ENCODE results near the gene THEM4.

The THEM4 gene

GRCh38 chr1:151830055-151830454, 79.3 kb downstream of the THEM4 start:
- ATAC-seq = no peak
- TF ChIP-seq, protein P1, sequence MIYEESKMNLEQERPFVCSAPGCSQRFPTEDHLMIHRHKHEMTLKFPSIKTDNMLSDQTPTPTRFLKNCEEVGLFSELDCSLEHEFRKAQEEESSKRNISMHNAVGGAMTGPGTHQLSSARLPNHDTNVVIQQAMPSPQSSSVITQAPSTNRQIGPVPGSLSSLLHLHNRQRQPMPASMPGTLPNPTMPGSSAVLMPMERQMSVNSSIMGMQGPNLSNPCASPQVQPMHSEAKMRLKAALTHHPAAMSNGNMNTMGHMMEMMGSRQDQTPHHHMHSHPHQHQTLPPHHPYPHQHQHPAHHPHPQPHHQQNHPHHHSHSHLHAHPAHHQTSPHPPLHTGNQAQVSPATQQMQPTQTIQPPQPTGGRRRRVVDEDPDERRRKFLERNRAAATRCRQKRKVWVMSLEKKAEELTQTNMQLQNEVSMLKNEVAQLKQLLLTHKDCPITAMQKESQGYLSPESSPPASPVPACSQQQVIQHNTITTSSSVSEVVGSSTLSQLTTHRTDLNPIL (CRISPR knock-in tag; IDR thresholded peaks at IDR 0.05; ENCODE audit: low read depth) = no peak
- TF ChIP-seq CSDC2 (CRISPR knock-in tag; IDR thresholded peaks at IDR 0.05) (no peak), ZNF70 (CRISPR knock-in tag; IDR thresholded peaks at IDR 0.05) (no peak), ISL1 (CRISPR knock-in tag; IDR thresholded peaks at IDR 0.05) (no peak), ZFP3 (CRISPR knock-in tag; IDR thresholded peaks at IDR 0.05) (no peak), ZC3H10 (CRISPR knock-in tag; IDR thresholded peaks at IDR 0.05) (no peak), SNAI2 (CRISPR knock-in tag; IDR thresholded peaks at IDR 0.05) (no peak), ZFP30 (CRISPR knock-in tag; IDR thresholded peaks at IDR 0.05) (no peak), ARNTL (CRISPR knock-in tag; IDR thresholded peaks at IDR 0.05; ENCODE audit: borderline replicate concordance, low read depth) (no peak), ZNF8 (CRISPR knock-in tag; IDR thresholded peaks at IDR 0.05) (no peak), TSHZ2 (CRISPR knock-in tag; IDR thresholded peaks at IDR 0.05) (no peak), PATZ1 (CRISPR knock-in tag; IDR thresholded peaks at IDR 0.05; ENCODE audit: borderline replicate concordance) (no peak), POU6F1 (CRISPR knock-in tag; IDR thresholded peaks at IDR 0.05; ENCODE audit: borderline replicate concordance, low read depth) (no peak), TOX (CRISPR knock-in tag; IDR thresholded peaks at IDR 0.05; ENCODE audit: borderline replicate concordance) (no peak)

- ATAC-seq = no peak
- no peak for TF ChIP-seq RARB (CRISPR knock-in tag; IDR thresholded peaks at IDR 0.05)
- no peak for TF ChIP-seq CSDC2 (CRISPR knock-in tag; IDR thresholded peaks at IDR 0.05)
- no peak for TF ChIP-seq PATZ1 (CRISPR knock-in tag; IDR thresholded peaks at IDR 0.05; ENCODE audit: borderline replicate concordance)
- TF ChIP-seq TCF4 (CRISPR knock-in tag; IDR thresholded peaks at IDR 0.05; ENCODE audit: borderline replicate concordance) = no peak
- TF ChIP-seq, protein P1 (CRISPR knock-in tag; IDR thresholded peaks at IDR 0.05; ENCODE audit: low read depth) = no peak
- no peak for TF ChIP-seq ISL1 (CRISPR knock-in tag; IDR thresholded peaks at IDR 0.05)
- TF ChIP-seq ZFP30 (CRISPR knock-in tag; IDR thresholded peaks at IDR 0.05) = no peak
- TF ChIP-seq TOX (CRISPR knock-in tag; IDR thresholded peaks at IDR 0.05; ENCODE audit: borderline replicate concordance) = no peak
- no peak for TF ChIP-seq PPARA (CRISPR knock-in tag; IDR thresholded peaks at IDR 0.05; ENCODE audit: borderline replicate concordance)
- TF ChIP-seq ESRRG (CRISPR knock-in tag; IDR thresholded peaks at IDR 0.05) = no peak
- TF ChIP-seq ZNF70 (CRISPR knock-in tag; IDR thresholded peaks at IDR 0.05) = no peak
- TF ChIP-seq GLIS3 (CRISPR knock-in tag; IDR thresholded peaks at IDR 0.05) = no peak
- TF ChIP-seq TSHZ2 (CRISPR knock-in tag; IDR thresholded peaks at IDR 0.05) = no peak
- TF ChIP-seq OSR1 (CRISPR knock-in tag; IDR thresholded peaks at IDR 0.05) = no peak
- TF ChIP-seq ZFP3 (CRISPR knock-in tag; IDR thresholded peaks at IDR 0.05) = no peak
- TF ChIP-seq CSRNP3 (CRISPR knock-in tag; IDR thresholded peaks at IDR 0.05) = no peak
- TF ChIP-seq BACH2 (CRISPR knock-in tag; IDR thresholded peaks at IDR 0.05; ENCODE audit: borderline replicate concordance) = no peak
- TF ChIP-seq ZNF8 (CRISPR knock-in tag; IDR thresholded peaks at IDR 0.05) = no peak
These were observed 79.8 kb downstream of the THEM4 start for GRCh38 chr1:151829352-151830046.
